Subcutaneous adipose tissue (tissue), 4 donors: ENCODE measurements around the gene NTSR1. TPM values are rescaled to one million over a fixed set of nuclear protein-coding genes. Genes with fewer than 3 reads are reported as not detected.

Source experiments
- total RNA-seq, 4 donors: library from RNA; depleted of rRNA; stranded (reverse); fragments of >200 nt; gene quantifications; one replicate each; pipeline ENCODE4 v1.1.0, GENCODE V29; 2016
- TF ChIP-seq, protein P1 (sequence below): fragments of 450-650 bp; IDR thresholded peaks from one replicate; pipeline ENCODE4 v1.5.1; 2016; ENCODE audit warnings: low read depth, mild to moderate bottlenecking, control low read depth, antibody characterized with exemption, moderate library complexity

NTSR1 gene
- total RNA-seq, 4 donors from 2014 or later = 0.16 TPM; not detected in 3

- TF ChIP-seq, protein P1, sequence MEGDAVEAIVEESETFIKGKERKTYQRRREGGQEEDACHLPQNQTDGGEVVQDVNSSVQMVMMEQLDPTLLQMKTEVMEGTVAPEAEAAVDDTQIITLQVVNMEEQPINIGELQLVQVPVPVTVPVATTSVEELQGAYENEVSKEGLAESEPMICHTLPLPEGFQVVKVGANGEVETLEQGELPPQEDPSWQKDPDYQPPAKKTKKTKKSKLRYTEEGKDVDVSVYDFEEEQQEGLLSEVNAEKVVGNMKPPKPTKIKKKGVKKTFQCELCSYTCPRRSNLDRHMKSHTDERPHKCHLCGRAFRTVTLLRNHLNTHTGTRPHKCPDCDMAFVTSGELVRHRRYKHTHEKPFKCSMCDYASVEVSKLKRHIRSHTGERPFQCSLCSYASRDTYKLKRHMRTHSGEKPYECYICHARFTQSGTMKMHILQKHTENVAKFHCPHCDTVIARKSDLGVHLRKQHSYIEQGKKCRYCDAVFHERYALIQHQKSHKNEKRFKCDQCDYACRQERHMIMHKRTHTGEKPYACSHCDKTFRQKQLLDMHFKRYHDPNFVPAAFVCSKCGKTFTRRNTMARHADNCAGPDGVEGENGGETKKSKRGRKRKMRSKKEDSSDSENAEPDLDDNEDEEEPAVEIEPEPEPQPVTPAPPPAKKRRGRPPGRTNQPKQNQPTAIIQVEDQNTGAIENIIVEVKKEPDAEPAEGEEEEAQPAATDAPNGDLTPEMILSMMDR = no peak
Measured at GRCh38 chr20:62663145-62664018, 45.3 kb upstream of the NTSR1 start.

- TF ChIP-seq, protein P1 = no peak
Measured at GRCh38 chr20:62664019-62664971, 44.3 kb upstream of the NTSR1 start.

- TF ChIP-seq, protein P1 = no peak
Measured at GRCh38 chr20:62665153-62665754, 43.4 kb upstream of the NTSR1 start.

DNA sequence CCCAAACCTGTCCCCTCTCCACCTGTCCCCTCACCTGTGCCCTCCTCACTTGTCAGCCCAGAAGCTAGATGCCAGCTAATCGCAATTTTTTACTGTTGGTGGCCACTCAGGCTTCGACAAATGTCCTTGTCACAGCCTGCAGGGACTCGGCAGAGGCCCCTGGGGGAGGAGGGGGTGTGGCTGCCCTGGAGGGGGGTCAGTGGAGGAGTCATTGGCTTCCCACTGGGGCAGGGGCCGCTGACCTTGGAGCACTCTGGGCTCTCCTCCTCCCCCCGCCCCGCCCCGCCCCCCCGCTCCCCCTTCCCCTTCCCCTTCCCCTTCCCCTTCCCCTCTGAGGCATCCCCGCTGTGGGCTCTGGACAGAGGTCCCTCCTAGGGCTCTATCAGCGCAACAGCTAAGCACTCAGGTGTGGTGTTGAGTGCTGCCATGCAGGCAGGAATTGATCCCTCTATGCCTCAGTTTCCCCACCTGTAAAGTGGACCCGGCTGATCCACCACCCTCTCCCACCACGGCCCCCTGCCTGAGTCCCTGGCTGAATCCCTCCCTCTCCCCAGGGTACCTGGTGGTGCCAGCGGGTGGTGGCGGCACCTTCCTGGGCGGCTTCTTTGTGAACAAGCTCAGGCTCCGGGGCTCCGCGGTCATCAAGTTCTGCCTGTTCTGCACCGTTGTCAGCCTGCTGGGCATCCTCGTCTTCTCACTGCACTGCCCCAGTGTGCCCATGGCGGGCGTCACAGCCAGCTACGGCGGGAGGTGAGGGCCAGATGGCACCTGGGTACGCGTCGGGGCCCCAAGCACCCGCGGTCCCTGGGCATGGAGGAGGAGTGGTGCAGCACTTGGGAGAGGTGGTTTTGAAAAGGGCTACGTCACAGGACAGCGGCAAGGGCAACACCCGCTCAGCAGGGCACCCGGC, 42.6 kb upstream of the NTSR1 start:
- TF ChIP-seq, protein P1 = no peak

- TF ChIP-seq, protein P1 = no peak
Measured at GRCh38 chr20:62666736-62667529, 41.7 kb upstream of the NTSR1 start.
